IMR-90 (cell line): ENCODE measurements around the gene RNF19B. TPM values are rescaled to one million over a fixed set of nuclear protein-coding genes. Genes with fewer than 3 reads are reported as not detected.

Experiments
- ATAC-seq: fragments of 200-7000 bp; cut with Tn5 transposase; 2 replicates; pipeline ENCODE4 v1.9.1; 2020; ENCODE audit warnings: low read depth, mild to moderate bottlenecking, moderate library complexity
- BruUV-seq: library from RNA; stranded (reverse); fragments of 400-500 nt; replicated peaks from 2 replicates; lab custom pipeline; 2021; lab: Mats Ljungman, UMichigan
- CTCF ChIA-PET: fragments of 300-600 bp; formaldehyde crosslinking; extraction: SDS; loops from one replicate; lab custom pipeline; 2021; ENCODE audit warnings: antibody characterized with exemption; lab: Yijun Ruan, JAX
- POLR2A ChIA-PET: fragments of 300-600 bp; sonication (Branson Sonifier 250); formaldehyde crosslinking; loops from one replicate; lab custom pipeline; 2022; ENCODE audit warnings: antibody characterized with exemption; ENCODE audit not compliant: unreplicated experiment; lab: Charles Lee
- DNase-seq: peaks from one replicate; pipeline ENCODE4 v3.0.0; 2013
- H2AFZ ChIP-seq: replicated peaks from 2 replicates; pipeline ENCODE3; 2013; ENCODE audit warnings: low read length, mild to moderate bottlenecking; ENCODE audit not compliant: poor library complexity
- H2AK5ac ChIP-seq: 2 replicates; pipeline ENCODE4 v1.6.1; 2013; ENCODE audit warnings: low read depth, low read length, inconsistent platforms
- H2AK9ac ChIP-seq: replicated peaks from 2 replicates; pipeline ENCODE3; 2013; ENCODE audit warnings: mild to moderate bottlenecking, low read depth, low read length, moderate library complexity; ENCODE audit not compliant: poor library complexity
- H2BK120ac ChIP-seq: 2 replicates; pipeline ENCODE4 v1.6.1; 2013; ENCODE audit warnings: low read depth, low read length, inconsistent platforms
- H2BK15ac ChIP-seq: 3 replicates; pipeline ENCODE4 v1.6.1; 2013; ENCODE audit warnings: low read depth, low read length, inconsistent platforms
- H2BK20ac ChIP-seq: 2 replicates; pipeline ENCODE4 v1.6.1; 2013; ENCODE audit warnings: low read depth, mild to moderate bottlenecking, inconsistent platforms, low read length, moderate library complexity
- H2BK5ac ChIP-seq: 2 replicates; pipeline ENCODE4 v1.6.1; 2013; ENCODE audit warnings: mild to moderate bottlenecking, low read depth, low read length, inconsistent platforms; ENCODE audit not compliant: poor library complexity, severe bottlenecking
- H3K14ac ChIP-seq: replicated peaks from 2 replicates; pipeline ENCODE4 v1.6.1; 2013; ENCODE audit warnings: low read depth, low read length, inconsistent platforms
- H3K18ac ChIP-seq: 2 replicates; pipeline ENCODE4 v1.6.1; 2013; ENCODE audit warnings: low read depth, low read length, control low read depth
- H3K23ac ChIP-seq: 2 replicates; pipeline ENCODE4 v1.6.1; 2013; ENCODE audit warnings: low read depth, low read length, inconsistent platforms
- H3K27ac ChIP-seq: 2 replicates; pipeline ENCODE4 v1.5.1; 2013; ENCODE audit warnings: mild to moderate bottlenecking, control low read depth, low read length; ENCODE audit not compliant: insufficient read depth
- H3K27me3 ChIP-seq: 2 replicates; pipeline ENCODE4 v1.6.1; 2013; ENCODE audit warnings: low read length; ENCODE audit not compliant: control insufficient read depth, insufficient read depth
- H3K36me3 ChIP-seq: 2 replicates; pipeline ENCODE4 v1.6.1; 2013; ENCODE audit warnings: low read length, mixed read lengths; ENCODE audit not compliant: control insufficient read depth, insufficient read depth
- H3K4ac ChIP-seq: 2 replicates; pipeline ENCODE4 v1.6.1; 2013; ENCODE audit warnings: low read depth, low read length, inconsistent platforms
- H3K4me1 ChIP-seq: 2 replicates; pipeline ENCODE4 v1.6.1; 2013; ENCODE audit warnings: low read length, mixed read lengths; ENCODE audit not compliant: control insufficient read depth, insufficient read depth
- H3K4me2 ChIP-seq: 2 replicates; pipeline ENCODE4 v1.6.1; 2013; ENCODE audit warnings: low read depth, mild to moderate bottlenecking, control low read depth, low read length, moderate library complexity
- H3K4me3 ChIP-seq: 2 replicates; pipeline ENCODE4 v1.5.1; 2013; ENCODE audit warnings: low read depth, mild to moderate bottlenecking, control low read depth, low read length, moderate library complexity; ENCODE audit not compliant: insufficient read depth
- H3K56ac ChIP-seq: 2 replicates; pipeline ENCODE4 v1.6.1; 2013; ENCODE audit warnings: low read length, inconsistent platforms; ENCODE audit not compliant: insufficient read depth; ENCODE audit errors: extremely low read depth
- H3K79me1 ChIP-seq, 2 experiments: 2 replicates each; pipeline ENCODE4 v1.6.1; 2013; ENCODE audit warnings: low read length in 2 of 2, inconsistent platforms in 1 of 2, low read depth in 1 of 2
- H3K9ac ChIP-seq: 2 replicates; pipeline ENCODE4 v1.6.1; 2013; ENCODE audit warnings: low read depth, low read length, control low read depth
- H3K9me1 ChIP-seq: 2 replicates; pipeline ENCODE4 v1.6.1; 2013; ENCODE audit warnings: low read length, inconsistent platforms; ENCODE audit not compliant: insufficient read depth
- H3K9me3 ChIP-seq: 2 replicates; pipeline ENCODE4 v1.6.1; 2013; ENCODE audit warnings: low read length; ENCODE audit not compliant: control insufficient read depth, insufficient read depth
- H4K20me1 ChIP-seq: 2 replicates; pipeline ENCODE4 v1.6.1; 2013; ENCODE audit warnings: low read length, inconsistent platforms; ENCODE audit not compliant: insufficient read depth
- H4K5ac ChIP-seq: 2 replicates; pipeline ENCODE4 v1.6.1; 2013; ENCODE audit warnings: mild to moderate bottlenecking, low read depth, low read length, control low read depth
- H4K8ac ChIP-seq, 2 experiments: 2 replicates each; pipeline ENCODE4 v1.6.1; 2013; ENCODE audit warnings: low read depth in 2 of 2, low read length in 2 of 2, control low read depth in 1 of 2, inconsistent platforms in 1 of 2
- H4K91ac ChIP-seq: 2 replicates; pipeline ENCODE4 v1.6.1; 2013; ENCODE audit warnings: low read depth, low read length, inconsistent platforms; ENCODE audit not compliant: insufficient read depth
- BHLHE40 ChIP-seq: fragments of 150-350 bp; IDR thresholded peaks from 2 replicates; pipeline ENCODE4 v1.6.1; 2016; ENCODE audit warnings: mild to moderate bottlenecking, low read depth, low read length
- CEBPB ChIP-seq: IDR thresholded peaks from 2 replicates; pipeline ENCODE4 v1.6.1; 2012; ENCODE audit warnings: low read depth, low read length, improper control_type of control experiment
- CHD1 ChIP-seq: IDR thresholded peaks from 2 replicates; pipeline ENCODE4 v1.6.1; 2012; ENCODE audit warnings: low read depth, low read length, improper control_type of control experiment
- FOS ChIP-seq: fragments of 150-350 bp; IDR thresholded peaks from 2 replicates; pipeline ENCODE4 v1.6.1; 2016; ENCODE audit warnings: low read depth, low read length
- MAFK ChIP-seq: IDR thresholded peaks from 2 replicates; pipeline ENCODE4 v1.6.1; 2012; ENCODE audit warnings: low read depth, low read length, improper control_type of control experiment
- MAZ ChIP-seq: IDR thresholded peaks from 2 replicates; pipeline ENCODE4 v1.6.1; 2012; ENCODE audit warnings: low read depth, mild to moderate bottlenecking, low read length, improper control_type of control experiment, moderate library complexity, borderline replicate concordance
- MXI1 ChIP-seq: IDR thresholded peaks from 2 replicates; pipeline ENCODE4 v1.6.1; 2012; ENCODE audit warnings: low read depth, mild to moderate bottlenecking, low read length, moderate library complexity, borderline replicate concordance
- NFE2L2 ChIP-seq: fragments of 150-350 bp; IDR thresholded peaks from 2 replicates; pipeline ENCODE4 v1.6.1; 2016; ENCODE audit warnings: low read depth, mild to moderate bottlenecking, low read length
- POLR2A ChIP-seq: IDR thresholded peaks from 2 replicates; pipeline ENCODE4 v1.6.1; 2012; ENCODE audit warnings: mild to moderate bottlenecking, low read depth, low read length
- RAD21 ChIP-seq: IDR thresholded peaks from 2 replicates; pipeline ENCODE4 v1.6.1; 2012; ENCODE audit warnings: low read length, improper control_type of control experiment
- RCOR1 ChIP-seq: IDR thresholded peaks from 2 replicates; pipeline ENCODE4 v1.6.1; 2012; ENCODE audit warnings: mild to moderate bottlenecking, low read length, improper control_type of control experiment; ENCODE audit not compliant: insufficient replicate concordance
- RFX5 ChIP-seq: IDR thresholded peaks from 2 replicates; pipeline ENCODE4 v1.8.0; 2012; ENCODE audit warnings: low read depth, mild to moderate bottlenecking, low read length, moderate library complexity
- SMC3 ChIP-seq: fragments of 150-350 bp; IDR thresholded peaks from 2 replicates; pipeline ENCODE4 v1.6.1; 2016; ENCODE audit warnings: low read depth, mild to moderate bottlenecking, antibody characterized with exemption, low read length, moderate library complexity
- WGBS, 2 experiments: methylation state at CpG; one replicate each; pipeline versions ENCODE4 v1.1.5 to v1.1.7; 2013; ENCODE audit warnings: missing lambda C conversion rate in 2 of 2; ENCODE audit not compliant: insufficient read length in 1 of 2; ENCODE audit errors: extremely low coverage in 2 of 2; 5-methylcytosine and 5-hydroxymethylcytosine counted together
- dilution Hi-C: fragments of 300-500 bp; cut with HindIII; formaldehyde crosslinking; loops from one replicate; pipeline ENCODE4 v1.14.3; 2018; ENCODE audit warnings: low sequenced_read_pairs; ENCODE audit not compliant: unreplicated experiment
- in situ Hi-C: fragments of 300-500 bp; cut with MboI; formaldehyde crosslinking; loops from 3 replicates; pipeline ENCODE4 v1.14.3; 2019; ENCODE audit warnings: low sequenced_read_pairs, inconsistent platforms, mixed read lengths
- intact Hi-C: fragments of 100-400 bp; cut with micrococcal nuclease; formaldehyde crosslinking; loops from 2 replicates; pipeline ENCODE4 v1.10.0; 2022
- polyA plus RNA-seq, 3 experiments: library from polyadenylated mRNA; depleted of rRNA; stranded (reverse); fragments of >200 nt; gene quantifications; 2 replicates each; pipeline ENCODE4 v1.2.3, GENCODE V29; 2012; ENCODE audit warnings: low replicate concordance in 1 of 3
- total RNA-seq: library from RNA; depleted of rRNA; stranded (reverse); fragments of >200 nt; gene quantifications from 2 replicates; pipeline ENCODE4 v1.2.3, GENCODE V29; 2012
- TF ChIP-seq, protein P1 (sequence below): conservative IDR thresholded peaks from 2 replicates; pipeline ENCODE4 v1.5.1; 2012; ENCODE audit warnings: mild to moderate bottlenecking, low read depth, low read length, improper control_type of control experiment
- TF ChIP-seq, protein P2 (sequence below): fragments of 150-350 bp; IDR thresholded peaks from 2 replicates; pipeline ENCODE4 v1.6.1; 2016; ENCODE audit warnings: low read depth, mild to moderate bottlenecking, low read length, moderate library complexity, borderline replicate concordance
- TF ChIP-seq, protein P3 (sequence below): fragments of 150-350 bp; IDR thresholded peaks from 2 replicates; pipeline ENCODE4 v1.6.1; 2017; ENCODE audit warnings: mild to moderate bottlenecking, antibody characterized with exemption, low read length, low read depth

RNF19B gene
- total and polyA plus RNA-seq, 2 of the 4 experiments (the other 2 are of a cell fraction) = 10.0 to 11.6 TPM

DNA sequence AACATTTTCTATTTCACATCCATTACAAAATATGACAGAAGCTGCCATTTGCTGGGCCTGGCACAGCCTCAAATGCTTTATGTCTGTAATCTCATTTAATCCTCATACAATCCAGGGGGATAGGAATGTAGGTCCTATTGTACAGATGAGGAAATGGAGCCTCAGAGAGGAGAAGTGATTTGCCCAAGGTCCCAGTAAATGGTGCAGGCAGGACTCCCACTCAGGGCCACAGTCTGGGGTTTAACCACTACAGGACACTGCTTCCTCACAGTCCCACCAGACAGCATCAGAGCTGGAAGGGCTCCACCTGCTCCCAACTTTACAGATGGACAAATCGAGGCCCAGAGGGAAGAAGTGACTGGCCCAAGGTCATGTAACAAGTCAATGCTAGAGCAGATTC lies 20.6 kb upstream of the RNF19B start:
- peaks cover 12% of the 10 kb centered on the region for H3K9me1 ChIP-seq
- CTCF ChIA-PET = interaction anchor here (1.0 kb wide), 1 partner anchor 52 kb away, joined by 4 read pairs; no protein-coding TSS in a partner anchor

More for the DNA sequence above, 20.6 kb upstream of the RNF19B start:
- Histone ChIP-seq H3K9ac (no peak overlapping the region), H3K4me3 (no peak overlapping the region), H3K4ac (no peak overlapping the region), H2BK20ac (no peak overlapping the region; the same call in 1 of the 2 replicates), H4K20me1 (peaks cover 4% of the 10 kb centered on the region), H2AK5ac (peak overlapping the region; percentile 21; the same call in 1 of the 2 replicates), H3K9me3 (no peaks in the 10 kb centered on the region), H2BK15ac (no peak overlapping the region; the same call in 2 of the 3 replicates), H3K18ac (no peak overlapping the region), H2AK9ac (no peak overlapping the region), H3K36me3 (no peaks in the 10 kb centered on the region), H2BK5ac (no peak overlapping the region), H4K5ac (no peak overlapping the region), H3K4me2 (no peak overlapping the region), H2BK120ac (no peak overlapping the region), H4K8ac (no peak overlapping the region), H3K27me3 (no peaks in the 10 kb centered on the region), H3K4me1 (peaks cover 26% of the 10 kb centered on the region), H2AFZ (no peak overlapping the region), H3K56ac (no peak overlapping the region), H3K23ac (no peak overlapping the region), H3K27ac (no peak overlapping the region), H4K91ac (no peak overlapping the region), H3K14ac (no peak overlapping the region; the same call in 1 of the 2 replicates), H3K79me1 (no peaks in the 10 kb centered on the region; a peak in 1 of 4 replicates)
- in situ Hi-C loops = no loop called here
- no peak for DNase-seq
- no TSS peak for BruUV-seq
- no CpG with 5 or more reads among the region's 1 CpG for WGBS, 2 experiments
- ATAC-seq = no peak
- POLR2A ChIA-PET = no interaction called here
- TF ChIP-seq MXI1 (no peak), RAD21 (no peak), BHLHE40 (no peak), FOS (no peak), NFE2L2 (no peak), MAZ (no peak), SMC3 (no peak), CEBPB (no peak), CHD1 (no peak), MAFK (no peak), POLR2A (no peak), RCOR1 (no peak), RFX5 (no peak)
- TF ChIP-seq, protein P1, sequence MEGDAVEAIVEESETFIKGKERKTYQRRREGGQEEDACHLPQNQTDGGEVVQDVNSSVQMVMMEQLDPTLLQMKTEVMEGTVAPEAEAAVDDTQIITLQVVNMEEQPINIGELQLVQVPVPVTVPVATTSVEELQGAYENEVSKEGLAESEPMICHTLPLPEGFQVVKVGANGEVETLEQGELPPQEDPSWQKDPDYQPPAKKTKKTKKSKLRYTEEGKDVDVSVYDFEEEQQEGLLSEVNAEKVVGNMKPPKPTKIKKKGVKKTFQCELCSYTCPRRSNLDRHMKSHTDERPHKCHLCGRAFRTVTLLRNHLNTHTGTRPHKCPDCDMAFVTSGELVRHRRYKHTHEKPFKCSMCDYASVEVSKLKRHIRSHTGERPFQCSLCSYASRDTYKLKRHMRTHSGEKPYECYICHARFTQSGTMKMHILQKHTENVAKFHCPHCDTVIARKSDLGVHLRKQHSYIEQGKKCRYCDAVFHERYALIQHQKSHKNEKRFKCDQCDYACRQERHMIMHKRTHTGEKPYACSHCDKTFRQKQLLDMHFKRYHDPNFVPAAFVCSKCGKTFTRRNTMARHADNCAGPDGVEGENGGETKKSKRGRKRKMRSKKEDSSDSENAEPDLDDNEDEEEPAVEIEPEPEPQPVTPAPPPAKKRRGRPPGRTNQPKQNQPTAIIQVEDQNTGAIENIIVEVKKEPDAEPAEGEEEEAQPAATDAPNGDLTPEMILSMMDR = no peak
- TF ChIP-seq, protein P2, sequence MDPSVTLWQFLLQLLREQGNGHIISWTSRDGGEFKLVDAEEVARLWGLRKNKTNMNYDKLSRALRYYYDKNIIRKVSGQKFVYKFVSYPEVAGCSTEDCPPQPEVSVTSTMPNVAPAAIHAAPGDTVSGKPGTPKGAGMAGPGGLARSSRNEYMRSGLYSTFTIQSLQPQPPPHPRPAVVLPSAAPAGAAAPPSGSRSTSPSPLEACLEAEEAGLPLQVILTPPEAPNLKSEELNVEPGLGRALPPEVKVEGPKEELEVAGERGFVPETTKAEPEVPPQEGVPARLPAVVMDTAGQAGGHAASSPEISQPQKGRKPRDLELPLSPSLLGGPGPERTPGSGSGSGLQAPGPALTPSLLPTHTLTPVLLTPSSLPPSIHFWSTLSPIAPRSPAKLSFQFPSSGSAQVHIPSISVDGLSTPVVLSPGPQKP = no peak
- TF ChIP-seq, protein P3, sequence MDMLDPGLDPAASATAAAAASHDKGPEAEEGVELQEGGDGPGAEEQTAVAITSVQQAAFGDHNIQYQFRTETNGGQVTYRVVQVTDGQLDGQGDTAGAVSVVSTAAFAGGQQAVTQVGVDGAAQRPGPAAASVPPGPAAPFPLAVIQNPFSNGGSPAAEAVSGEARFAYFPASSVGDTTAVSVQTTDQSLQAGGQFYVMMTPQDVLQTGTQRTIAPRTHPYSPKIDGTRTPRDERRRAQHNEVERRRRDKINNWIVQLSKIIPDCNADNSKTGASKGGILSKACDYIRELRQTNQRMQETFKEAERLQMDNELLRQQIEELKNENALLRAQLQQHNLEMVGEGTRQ = no peak
- intact Hi-C loops = no loop called here
- dilution Hi-C loops = no loop called here
